ENCODE data around the gene TASP1.

GRCh38 chr20:13457487-13457886 is 181.2 kb downstream of the TASP1 start:
- TF ChIP-seq POLR2A (IDR thresholded peaks at IDR 0.05; ENCODE audit: low read length) (no peak), GATA1 (IDR thresholded peaks at IDR 0.05; ENCODE audit: low read depth, low read length) (no peak)

Measured in erythroblast (primary cell).